Stimulated activated CD4-positive, alpha-beta T cell treated with anti-CD3 and anti-CD28 coated beads, TNF-alpha, amount 100 ng/mL, for 48 hours (primary cell): ENCODE measurements around the gene PSENEN.

Experiments used
- DNase-seq, 3 donors: peaks; one replicate each; pipeline ENCODE4 v3.0.0-alpha.2; 2020; ENCODE audit warnings: low read depth in 3 of 3

Gene PSENEN

GRCh38 chr19:35733180-35734125 is 12.0 kb upstream of the PSENEN start:
- DNase-seq: no peak

- no peak for DNase-seq
Observed at GRCh38 chr19:35734273-35734672, 11.2 kb upstream of the PSENEN start.

GRCh38 chr19:35734889-35735288 is 10.6 kb upstream of the PSENEN start:
- DNase-seq: no peak

GRCh38 chr19:35736913-35737886 is 8.3 kb upstream of the PSENEN start:
- no peak for DNase-seq

GRCh38 chr19:35738021-35738886 is 7.2 kb upstream of the PSENEN start:
- no peak for DNase-seq

- no peak for DNase-seq
Observed at GRCh38 chr19:35738887-35739229, 6.6 kb upstream of the PSENEN start.

GRCh38 chr19:35739275-35740107 is 6.0 kb upstream of the PSENEN start:
- no peak for DNase-seq

GRCh38 chr19:35740108-35740422 is 5.4 kb upstream of the PSENEN start:
- DNase-seq: no peak

- DNase-seq: peak; percentile 89 to 98 (median 91)
Observed at GRCh38 chr19:35740423-35741202, 4.8 kb upstream of the PSENEN start.

GRCh38 chr19:35741203-35741515 is 4.3 kb upstream of the PSENEN start:
- DNase-seq: no peak

GRCh38 chr19:35742121-35742724 is 3.2 kb upstream of the PSENEN start, which contains the start of gene IGFLR1:
TSS of gene IGFLR1 (minus strand) at chr19:35742452. CDS start at chr19:35741180, 1,272 bp downstream.
- DNase-seq: peak in 1 of 3 donors; percentile 75

- no peak for DNase-seq
Observed at GRCh38 chr19:35743640-35744429, 1.6 kb upstream of the PSENEN start.

GRCh38 chr19:35744430-35745327 is 772 bp upstream of the PSENEN start:
- peak; percentile 88 to 92 (median 89) for DNase-seq

GRCh38 chr19:35746087-35746462 is 624 bp downstream of the PSENEN start:
- DNase-seq: no peak

GRCh38 chr19:35746531-35746930 is 1.1 kb downstream of the PSENEN start:
- DNase-seq: no peak

GRCh38 chr19:35748106-35749020 is 2.9 kb downstream of the PSENEN start, which contains the start of gene LIN37:
TSS of gene LIN37 (plus strand) at chr19:35748576. CDS start at chr19:35748725, 149 bp downstream.
- DNase-seq: peak; percentile 96 to 98 (median 96)
